Measurements from ENCODE around the gene WWTR1. TPM values are rescaled to one million over a fixed set of nuclear protein-coding genes. Genes with fewer than 3 reads are reported as not detected.

The WWTR1 gene
- total and polyA plus RNA-seq, 2 experiments from 2014 or later = 25.1 to 26.2 TPM

DNA sequence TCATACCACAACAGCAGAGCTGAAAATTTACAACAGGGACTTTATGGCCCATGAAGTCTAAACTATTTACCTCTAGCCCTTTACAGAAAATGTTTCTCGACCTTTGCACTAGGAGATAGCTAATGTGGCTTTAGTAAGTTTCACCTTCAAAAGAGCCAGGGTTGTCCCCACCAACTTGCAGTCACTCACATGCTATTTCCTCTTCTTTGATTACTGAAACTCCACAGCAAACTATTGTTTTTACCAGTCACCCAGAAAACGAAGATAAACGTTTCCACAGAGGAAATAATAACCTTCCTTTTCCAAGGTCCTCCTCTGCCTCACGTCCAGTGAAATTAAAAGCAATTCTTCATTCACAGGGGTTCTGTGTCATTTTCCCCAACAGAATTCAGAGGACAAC, 48.2 kb downstream of the WWTR1 start:
- Mint-ChIP-seq H3K27me3 (ENCODE audit: insufficient read depth, low read depth, poor library complexity) (peaks cover 1% of the 10 kb centered on the region), H3K4me1 (peaks cover 25% of the 10 kb centered on the region), H3K4me3 (no peak overlapping the region), H3K27ac (no peak overlapping the region), H3K36me3 (ENCODE audit: low read depth) (no peaks in the 10 kb centered on the region; the same call in 2 of the 3 replicates), H3K9me3 (no peaks in the 10 kb centered on the region)
- Histone ChIP-seq H2AFZ (no peak overlapping the region), H3K27ac (ENCODE audit: low read depth) (peak overlapping the region; percentile 53; the same call in 1 of the 2 replicates), H3K4me1 (ENCODE audit: insufficient read depth) (peaks cover 23% of the 10 kb centered on the region), H3K27me3 (ENCODE audit: insufficient read depth) (no peaks in the 10 kb centered on the region), H4K20me1 (replicated peaks; ENCODE audit: insufficient read depth) (peaks cover 6% of the 10 kb centered on the region; the same call in 1 of the 2 replicates), H3K79me2 (replicated peaks; ENCODE audit: insufficient read depth) (peaks cover 84% of the 10 kb centered on the region), H3K4me3 (no peak overlapping the region), H3K36me3 (ENCODE audit: insufficient read depth) (no peaks in the 10 kb centered on the region), H3F3A (replicated peaks; ENCODE audit: low read depth) (no peaks in the 10 kb centered on the region), H3K4me2 (no peak overlapping the region), H3K9me2 (ENCODE audit: insufficient read depth) (no peaks in the 10 kb centered on the region)
- ATAC-seq = no peak
- no peak for DNase-seq (ENCODE audit: low spot score)
- TF ChIP-seq ETS1 (IDR thresholded peaks at IDR 0.05) (no peak), ZNF462 (CRISPR knock-in tag; IDR thresholded peaks at IDR 0.05) (no peak), POLR2AphosphoS5 (IDR thresholded peaks at IDR 0.05; ENCODE audit: low read depth) (no peak), ZNF331 (CRISPR knock-in tag; IDR thresholded peaks at IDR 0.05; ENCODE audit: low read depth) (no peak), NANOG (IDR thresholded peaks at IDR 0.05; ENCODE audit: borderline replicate concordance) (no peak), STAT1 (IDR thresholded peaks at IDR 0.05; ENCODE audit: unreplicated experiment) (no peak), EZH2 (IDR thresholded peaks at IDR 0.05; ENCODE audit: low read depth, unreplicated experiment) (no peak), CREB1 (CRISPR knock-in tag; IDR thresholded peaks at IDR 0.05; ENCODE audit: low read depth) (no peak), ZNF114 (CRISPR knock-in tag; IDR thresholded peaks at IDR 0.05) (no peak), EZH2phosphoT487 (IDR thresholded peaks at IDR 0.05; ENCODE audit: unreplicated experiment) (no peak), JUNB (IDR thresholded peaks at IDR 0.05; ENCODE audit: unreplicated experiment) (no peak)
- TF ChIP-seq, protein P1, sequence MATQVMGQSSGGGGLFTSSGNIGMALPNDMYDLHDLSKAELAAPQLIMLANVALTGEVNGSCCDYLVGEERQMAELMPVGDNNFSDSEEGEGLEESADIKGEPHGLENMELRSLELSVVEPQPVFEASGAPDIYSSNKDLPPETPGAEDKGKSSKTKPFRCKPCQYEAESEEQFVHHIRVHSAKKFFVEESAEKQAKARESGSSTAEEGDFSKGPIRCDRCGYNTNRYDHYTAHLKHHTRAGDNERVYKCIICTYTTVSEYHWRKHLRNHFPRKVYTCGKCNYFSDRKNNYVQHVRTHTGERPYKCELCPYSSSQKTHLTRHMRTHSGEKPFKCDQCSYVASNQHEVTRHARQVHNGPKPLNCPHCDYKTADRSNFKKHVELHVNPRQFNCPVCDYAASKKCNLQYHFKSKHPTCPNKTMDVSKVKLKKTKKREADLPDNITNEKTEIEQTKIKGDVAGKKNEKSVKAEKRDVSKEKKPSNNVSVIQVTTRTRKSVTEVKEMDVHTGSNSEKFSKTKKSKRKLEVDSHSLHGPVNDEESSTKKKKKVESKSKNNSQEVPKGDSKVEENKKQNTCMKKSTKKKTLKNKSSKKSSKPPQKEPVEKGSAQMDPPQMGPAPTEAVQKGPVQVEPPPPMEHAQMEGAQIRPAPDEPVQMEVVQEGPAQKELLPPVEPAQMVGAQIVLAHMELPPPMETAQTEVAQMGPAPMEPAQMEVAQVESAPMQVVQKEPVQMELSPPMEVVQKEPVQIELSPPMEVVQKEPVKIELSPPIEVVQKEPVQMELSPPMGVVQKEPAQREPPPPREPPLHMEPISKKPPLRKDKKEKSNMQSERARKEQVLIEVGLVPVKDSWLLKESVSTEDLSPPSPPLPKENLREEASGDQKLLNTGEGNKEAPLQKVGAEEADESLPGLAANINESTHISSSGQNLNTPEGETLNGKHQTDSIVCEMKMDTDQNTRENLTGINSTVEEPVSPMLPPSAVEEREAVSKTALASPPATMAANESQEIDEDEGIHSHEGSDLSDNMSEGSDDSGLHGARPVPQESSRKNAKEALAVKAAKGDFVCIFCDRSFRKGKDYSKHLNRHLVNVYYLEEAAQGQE (IDR thresholded peaks at IDR 0.05; ENCODE audit: unreplicated experiment) = no peak
- TF ChIP-seq, protein P2, sequence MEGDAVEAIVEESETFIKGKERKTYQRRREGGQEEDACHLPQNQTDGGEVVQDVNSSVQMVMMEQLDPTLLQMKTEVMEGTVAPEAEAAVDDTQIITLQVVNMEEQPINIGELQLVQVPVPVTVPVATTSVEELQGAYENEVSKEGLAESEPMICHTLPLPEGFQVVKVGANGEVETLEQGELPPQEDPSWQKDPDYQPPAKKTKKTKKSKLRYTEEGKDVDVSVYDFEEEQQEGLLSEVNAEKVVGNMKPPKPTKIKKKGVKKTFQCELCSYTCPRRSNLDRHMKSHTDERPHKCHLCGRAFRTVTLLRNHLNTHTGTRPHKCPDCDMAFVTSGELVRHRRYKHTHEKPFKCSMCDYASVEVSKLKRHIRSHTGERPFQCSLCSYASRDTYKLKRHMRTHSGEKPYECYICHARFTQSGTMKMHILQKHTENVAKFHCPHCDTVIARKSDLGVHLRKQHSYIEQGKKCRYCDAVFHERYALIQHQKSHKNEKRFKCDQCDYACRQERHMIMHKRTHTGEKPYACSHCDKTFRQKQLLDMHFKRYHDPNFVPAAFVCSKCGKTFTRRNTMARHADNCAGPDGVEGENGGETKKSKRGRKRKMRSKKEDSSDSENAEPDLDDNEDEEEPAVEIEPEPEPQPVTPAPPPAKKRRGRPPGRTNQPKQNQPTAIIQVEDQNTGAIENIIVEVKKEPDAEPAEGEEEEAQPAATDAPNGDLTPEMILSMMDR (conservative IDR thresholded peaks at IDR 0.05; ENCODE audit: low read depth in 2 of 2) = no peak

Measured in GM23338 (cell line).